Right ventricle myocardium superior (tissue), 1 donor: ENCODE measurements around the gene TRAIP. TPM values are rescaled to one million over a fixed set of nuclear protein-coding genes. Genes with fewer than 3 reads are reported as not detected.

Experiments
- ATAC-seq: fragments of 200-7000 bp; cut with Tn5 transposase; one replicate; pipeline ENCODE4 v1.9.1; 2020; ENCODE audit warnings: mild to moderate bottlenecking; ENCODE audit not compliant: poor library complexity
- DNase-seq: peaks from one replicate; pipeline ENCODE4 v3.0.0-alpha.2; 2020
- intact Hi-C: fragments of 100-400 bp; cut with DNase I; formaldehyde crosslinking; loops from one replicate; pipeline ENCODE4 v1.11.2; 2022
- total RNA-seq: library from RNA; stranded (reverse); fragmentation: NEBNext Ultra II Directional; extraction: Animal tissue kit (Norgen Biotek cat#: 25700); gene quantifications from one replicate; pipeline ENCODE4 v1.2.1, GENCODE V29; 2021
- donor health status: DM: no; HTN: yes; CAD: no; lungs with severe emphysema.

The TRAIP gene
- total RNA-seq, 1 donor from 2014 or later: 1.7 TPM

DNA sequence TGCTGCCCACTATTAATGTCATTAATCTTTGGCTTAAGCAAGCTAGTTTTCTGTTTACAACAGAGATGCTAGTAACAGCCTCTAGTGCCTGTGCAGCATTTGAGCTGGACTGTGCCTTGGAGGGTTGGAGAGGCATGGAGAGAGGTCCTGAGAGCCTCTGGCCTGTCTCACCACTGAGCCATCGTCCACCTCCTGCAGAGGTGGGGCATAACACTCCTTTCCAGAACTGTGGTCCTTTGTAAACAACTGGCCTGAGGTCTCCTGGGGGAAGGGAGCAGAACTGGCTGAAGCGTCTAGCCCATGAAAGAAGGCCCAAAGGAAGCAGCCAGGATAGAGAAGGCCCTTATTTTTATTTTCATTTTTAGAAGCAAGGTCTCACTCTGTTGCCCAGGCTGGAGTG, 23.4 kb upstream of the TRAIP start:
- intact Hi-C loops: no loop called here
- ATAC-seq (no peak), DNase-seq (no peak)

- intact Hi-C loops: no loop called here
- ATAC-seq (no peak), DNase-seq (no peak)
Observed at GRCh38 chr3:49878686-49879085, 22.3 kb upstream of the TRAIP start.

- no peak for ATAC-seq
- intact Hi-C loops: no loop called here
- no peak for DNase-seq
Observed at GRCh38 chr3:49877716-49878115, 21.4 kb upstream of the TRAIP start.

DNA sequence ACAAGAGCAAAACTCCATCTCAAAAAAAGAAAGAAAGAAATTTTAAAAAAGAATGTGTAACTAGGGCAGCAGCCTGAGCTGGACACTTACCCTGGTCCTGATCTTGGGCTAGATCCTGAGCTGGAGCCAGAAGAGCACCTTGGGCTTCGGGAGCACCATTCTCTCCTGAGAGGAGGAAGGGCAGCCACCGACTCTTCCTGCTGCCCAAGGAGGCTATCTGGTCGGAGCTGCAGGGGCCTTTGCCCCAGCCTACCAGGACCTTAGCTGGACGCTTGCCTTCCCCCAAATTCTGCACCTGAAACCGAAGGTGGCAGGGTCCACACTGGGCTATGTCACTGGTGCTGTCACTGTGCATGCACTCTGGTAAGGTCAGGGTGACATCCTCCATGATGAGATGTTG, 20.2 kb upstream of the TRAIP start:
- intact Hi-C loops: no loop called here
- ATAC-seq (no peak), DNase-seq (no peak)

GRCh38 chr3:49873623-49874022, 17.3 kb upstream of the TRAIP start:
- intact Hi-C loops: no loop called here
- DNase-seq: no peak
- ATAC-seq: no peak

GRCh38 chr3:49872801-49873281, 16.5 kb upstream of the TRAIP start:
- ATAC-seq (no peak), DNase-seq (no peak)
- intact Hi-C loops: no loop called here

DNA sequence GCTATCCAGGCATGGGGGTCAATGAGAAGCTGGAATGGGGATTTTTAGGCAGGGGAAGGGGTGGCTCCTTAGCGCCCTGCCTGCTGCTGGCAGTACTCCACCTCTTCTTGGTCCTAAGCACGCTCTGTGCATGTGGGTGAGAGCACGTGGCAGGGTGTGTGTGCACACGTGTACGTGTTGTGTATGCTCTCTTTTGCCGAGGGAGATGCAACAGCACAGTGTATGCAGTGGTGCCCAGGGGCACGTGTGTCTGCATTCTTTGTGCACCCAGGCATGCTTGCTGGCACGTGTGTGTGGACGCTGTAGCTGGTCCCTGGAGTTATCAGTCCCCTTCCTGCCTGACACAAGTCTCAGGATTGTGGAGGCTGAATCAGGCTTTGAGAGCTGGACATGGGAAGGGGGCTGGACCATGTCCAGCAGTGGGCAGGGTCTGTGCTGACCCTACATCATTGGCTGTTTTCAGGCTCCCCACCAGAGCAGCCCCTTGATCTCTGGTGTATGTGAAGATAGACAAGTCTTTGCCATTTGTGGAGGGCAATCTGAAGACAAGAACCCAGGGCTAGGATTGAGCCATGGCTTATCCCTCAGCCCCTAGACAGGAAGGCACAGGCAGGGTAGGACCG, 15.3 kb upstream of the TRAIP start:
- intact Hi-C loops: no loop called here
- no peak for DNase-seq
- no peak for ATAC-seq

DNA sequence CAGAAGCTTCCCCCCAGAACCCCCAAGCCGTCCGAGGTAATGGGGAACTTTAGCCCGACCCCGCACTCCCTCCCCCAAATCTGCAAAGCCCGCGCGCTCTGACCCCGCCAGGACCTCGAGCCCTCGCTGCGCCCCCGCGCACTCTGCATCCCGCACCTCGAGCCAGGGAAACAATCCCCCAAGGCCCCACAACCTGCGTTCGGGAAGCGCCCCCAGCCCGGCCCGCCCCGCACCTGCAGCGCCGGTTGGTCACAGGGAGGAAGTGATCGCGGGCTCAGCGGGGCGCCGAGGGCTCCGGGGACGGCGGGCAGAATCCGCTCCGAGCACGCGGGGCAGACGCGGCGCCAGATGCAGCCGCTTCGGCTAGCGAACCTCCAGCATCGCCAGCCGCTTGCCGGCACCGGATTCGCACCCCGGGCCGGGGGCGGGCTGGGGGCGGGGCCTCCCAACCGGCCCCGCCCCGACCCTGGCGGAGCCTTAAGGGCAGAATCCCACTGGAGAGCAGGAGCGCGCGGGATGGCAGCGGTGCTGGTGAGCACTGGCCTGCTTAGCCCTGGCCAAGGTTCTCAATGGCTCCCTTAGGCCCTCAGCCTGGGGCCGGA, 13.3 kb upstream of the TRAIP start, which contains the start of gene CAMKV:
CAMKV (minus strand) TSS at position 382 of the 602 bp plus-strand sequence. CDS start 7,518 bp downstream, outside the sequence.
- no peak for DNase-seq
- intact Hi-C loops: no loop called here

GRCh38 chr3:49868862-49869466, 12.6 kb upstream of the TRAIP start:
- DNase-seq (no peak), ATAC-seq (no peak)
- intact Hi-C loops: no loop called here

More for the DNA sequence above, 13.3 kb upstream of the TRAIP start, which contains the start of gene CAMKV:
- no peak for ATAC-seq

DNA sequence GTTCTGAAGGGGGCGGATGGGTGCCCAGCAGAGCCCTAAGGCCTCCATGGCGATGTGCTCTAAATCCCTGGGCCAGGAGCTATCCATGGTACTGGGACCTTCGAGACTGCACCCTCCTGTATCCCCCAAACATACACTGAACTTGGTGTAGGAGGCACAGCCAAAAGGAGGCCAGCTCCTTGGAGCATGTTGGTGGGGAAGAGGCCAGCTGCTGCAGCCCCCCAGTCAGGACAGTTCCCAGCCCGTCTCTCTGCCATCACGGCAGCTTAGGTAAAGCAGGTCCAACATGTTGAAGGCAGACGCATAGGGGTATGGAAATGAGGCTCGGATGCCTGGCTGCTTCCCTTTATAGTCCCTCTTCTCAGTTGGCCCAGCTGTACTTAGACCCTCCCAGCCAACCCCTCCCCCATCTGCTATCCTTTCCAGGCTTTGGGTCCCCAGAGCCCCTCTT, 11.5 kb upstream of the TRAIP start:
- intact Hi-C loops: no loop called here
- ATAC-seq (no peak), DNase-seq (no peak)

DNA sequence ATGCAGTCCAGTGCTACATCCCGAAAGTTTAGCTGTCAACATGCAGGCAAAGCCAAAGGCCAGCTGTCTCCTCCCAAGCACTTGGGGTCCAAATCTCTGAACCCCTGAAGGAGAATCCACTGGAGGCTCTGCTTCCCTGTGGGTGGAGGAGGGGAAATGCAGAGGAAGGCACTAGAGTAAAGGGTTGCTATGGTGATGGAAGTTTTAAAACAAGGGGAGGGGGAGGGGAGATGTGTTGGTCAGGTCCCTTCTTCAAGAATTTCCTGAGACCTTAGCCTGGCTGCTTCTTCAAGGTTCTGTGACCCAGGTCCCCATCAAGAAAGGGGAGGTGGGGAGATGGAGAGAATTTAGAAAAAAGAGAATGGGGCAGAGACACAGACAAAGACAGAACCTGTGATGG, 11.0 kb upstream of the TRAIP start:
- ATAC-seq (no peak), DNase-seq (no peak)
- intact Hi-C loops: no loop called here

DNA sequence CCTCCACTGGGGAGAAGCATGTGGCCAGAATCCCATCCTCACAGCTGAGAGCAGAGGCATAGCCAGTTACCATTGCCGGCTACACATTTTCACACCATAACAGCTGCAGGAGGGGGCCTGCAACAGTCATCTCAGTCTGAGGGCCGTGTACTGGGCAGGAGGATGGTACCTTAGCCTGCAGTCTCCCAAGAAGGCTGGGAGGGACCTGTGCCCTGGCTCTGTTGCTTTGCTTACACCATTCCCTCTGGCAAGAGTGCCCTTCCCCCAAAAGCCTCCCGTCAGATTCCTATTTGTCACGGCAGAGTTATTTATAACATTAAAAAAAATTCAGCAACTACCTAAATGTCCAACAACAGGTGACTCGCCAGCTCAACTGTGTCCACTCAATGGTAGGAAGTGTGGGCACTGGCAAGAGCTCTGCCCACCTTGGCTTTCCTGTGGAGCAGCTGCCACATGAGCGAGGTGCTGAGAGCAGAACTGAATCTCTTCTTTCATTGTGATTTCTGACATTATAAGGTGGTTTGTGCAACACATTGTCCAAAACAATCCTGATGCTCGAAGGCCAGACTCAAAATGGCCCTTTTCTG, 8.9 kb upstream of the TRAIP start:
- ATAC-seq: no peak
- no peak for DNase-seq
- intact Hi-C loops: no loop called here

- ATAC-seq (no peak), DNase-seq (no peak)
- intact Hi-C loops: no loop called here
Observed at GRCh38 chr3:49864505-49864904, 8.1 kb upstream of the TRAIP start.

DNA sequence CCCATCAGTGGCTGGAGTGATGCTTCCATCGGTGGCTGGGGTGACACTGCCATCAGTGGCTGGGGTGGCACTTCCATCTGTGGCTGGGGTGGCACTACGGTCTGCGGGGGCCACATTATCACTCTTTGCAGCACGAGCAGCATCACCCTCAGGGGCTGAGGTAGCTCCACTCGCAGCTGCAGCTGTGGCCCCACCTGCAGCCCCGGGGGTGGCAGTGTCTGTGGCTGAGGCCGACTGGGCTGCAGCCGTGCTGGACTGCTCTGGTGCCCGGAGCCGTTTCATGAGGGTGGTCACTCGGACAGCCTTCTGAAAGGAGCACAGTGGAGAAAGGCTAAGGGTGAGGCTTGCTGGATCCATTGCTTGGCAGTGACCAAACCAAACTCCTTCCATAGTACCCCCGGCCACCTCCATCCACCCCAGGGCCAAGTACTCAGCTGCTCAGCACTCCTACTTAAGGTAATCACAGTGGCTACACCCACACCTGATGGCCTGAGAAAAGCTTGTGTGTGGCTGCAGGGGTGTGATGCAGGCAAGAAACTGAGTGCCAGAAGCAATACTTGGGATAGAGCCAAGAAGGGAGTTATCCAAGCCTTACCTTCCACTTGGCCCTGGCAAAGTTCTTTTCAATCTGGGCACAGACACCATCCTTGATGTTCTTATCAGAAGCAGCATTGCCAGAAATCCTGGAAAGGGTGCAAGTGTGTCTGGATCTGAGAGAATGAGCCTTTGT, 3.4 kb upstream of the TRAIP start:
- intact Hi-C loops: no loop called here
- DNase-seq: no peak

GRCh38 chr3:49855662-49856061, 702 bp downstream of the TRAIP start:
- no peak for ATAC-seq
- intact Hi-C loops: no loop called here
- no peak for DNase-seq

More for the DNA sequence above, 3.4 kb upstream of the TRAIP start:
- ATAC-seq: no peak

GRCh38 chr3:49845694-49846093, 10.7 kb downstream of the TRAIP start:
- intact Hi-C loops: loop anchor here (5.0 kb wide), 1 partner anchor 62 kb away; no protein-coding TSS in a partner anchor
- DNase-seq (no peak), ATAC-seq (no peak)

DNA sequence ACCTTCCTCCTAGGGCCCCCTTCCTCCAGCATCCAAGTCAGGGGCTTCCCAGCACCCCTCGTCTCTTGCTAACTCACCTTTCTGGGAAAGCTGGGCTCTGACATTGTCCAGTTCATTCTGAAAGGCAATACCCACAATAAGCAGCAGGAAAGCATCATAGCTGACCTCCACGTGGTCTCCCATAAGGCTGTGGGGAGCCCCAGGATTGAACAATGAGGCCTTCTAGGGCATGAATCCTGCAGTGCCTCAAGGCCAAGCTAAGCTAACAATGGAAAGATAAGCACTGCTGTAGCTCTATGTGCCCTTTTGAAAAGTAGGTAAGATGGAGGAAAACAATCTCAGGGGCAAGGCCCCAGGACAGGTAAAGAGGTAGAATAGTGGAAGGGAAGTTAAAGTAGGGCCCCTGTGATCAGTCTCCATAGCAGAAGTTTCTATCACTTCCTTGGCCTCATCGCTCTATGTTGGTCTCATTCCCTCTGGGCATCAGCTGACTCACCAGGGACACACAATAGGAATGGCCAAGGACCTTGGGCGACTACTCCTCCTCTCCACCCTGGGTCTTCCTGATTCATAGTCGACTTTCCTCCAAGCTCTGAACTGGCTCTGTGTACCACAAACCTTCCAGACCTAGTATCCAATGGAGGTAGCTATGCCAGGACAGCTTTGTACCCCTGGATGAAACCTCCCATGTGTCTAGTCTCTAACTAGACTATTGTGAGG, 11.7 kb downstream of the TRAIP start:
- no peak for DNase-seq
- intact Hi-C loops: loop anchor here (5.0 kb wide), 1 partner anchor 63 kb away; no protein-coding TSS in a partner anchor
- no peak for ATAC-seq

GRCh38 chr3:49842843-49843517, 13.4 kb downstream of the TRAIP start:
- no peak for ATAC-seq
- intact Hi-C loops: no loop called here

More at GRCh38 chr3:49842843-49843517, 13.4 kb downstream of the TRAIP start:
- no peak for DNase-seq
